Caco-2 (cell line): ENCODE measurements around the gene SIGLEC5. TPM values are rescaled to one million over a fixed set of nuclear protein-coding genes. Genes with fewer than 3 reads are reported as not detected.

Source experiments
- BruUV-seq: library from RNA; stranded (reverse); fragments of 400-500 nt; replicated peaks from 2 replicates; lab custom pipeline; 2021; lab: Mats Ljungman, UMichigan
- CTCF ChIA-PET: fragments of 300-600 bp; sonication (Branson Sonifier 250); formaldehyde crosslinking; loops from one replicate; lab custom pipeline; 2022; ENCODE audit warnings: antibody characterized with exemption; lab: Charles Lee
- POLR2A ChIA-PET: fragments of 300-600 bp; sonication (Branson Sonifier 250); formaldehyde crosslinking; loops from one replicate; lab custom pipeline; 2022; ENCODE audit warnings: antibody characterized with exemption; lab: Charles Lee
- DNase-seq, 2 experiments: peaks; one replicate each; pipeline versions ENCODE4 v3.0.0 to v3.0.0-alpha.2; 2020 to 2022
- H3K27me3 ChIP-seq: replicated peaks from 2 replicates; pipeline ENCODE4 v1.6.0; 2011; ENCODE audit warnings: low read length; ENCODE audit not compliant: control insufficient read depth, insufficient read depth
- H3K36me3 ChIP-seq: 2 replicates; pipeline ENCODE4 v1.5.1; 2011; ENCODE audit warnings: low read length; ENCODE audit not compliant: control insufficient read depth, insufficient read depth
- H3K4me1 ChIP-seq: fragments of 250-450 bp; sonication (Bioruptor Pico); 2 replicates; pipeline ENCODE4 v1.5.1; 2020; ENCODE audit warnings: mild to moderate bottlenecking
- H3K4me3 ChIP-seq: 2 replicates; pipeline ENCODE4 v1.5.1; 2011; ENCODE audit warnings: low read depth, mild to moderate bottlenecking, control low read depth, low read length
- H3K9me3 ChIP-seq: fragments of 250-450 bp; sonication (Bioruptor Pico); 2 replicates; pipeline ENCODE4 v1.5.1; 2020; ENCODE audit warnings: mild to moderate bottlenecking, moderate library complexity
- H3K27ac Mint-ChIP-seq: one replicate; pipeline ENCODE4 v1.8.0; 2022; ENCODE audit warnings: mixed read lengths; ENCODE audit not compliant: unreplicated experiment
- H3K27me3 Mint-ChIP-seq: one replicate; pipeline ENCODE4 v1.8.0; 2022; ENCODE audit warnings: mixed read lengths; ENCODE audit not compliant: insufficient read depth, unreplicated experiment
- H3K36me3 Mint-ChIP-seq: one replicate; pipeline ENCODE4 v1.8.0; 2022; ENCODE audit warnings: mild to moderate bottlenecking, mixed read lengths; ENCODE audit not compliant: insufficient read depth, unreplicated experiment
- H3K4me1 Mint-ChIP-seq: one replicate; pipeline ENCODE4 v1.8.0; 2022; ENCODE audit warnings: low read depth, mixed read lengths; ENCODE audit not compliant: unreplicated experiment
- H3K4me3 Mint-ChIP-seq: one replicate; pipeline ENCODE4 v1.8.0; 2022; ENCODE audit warnings: mild to moderate bottlenecking, moderate library complexity, mixed read lengths; ENCODE audit not compliant: unreplicated experiment
- H3K9me3 Mint-ChIP-seq: one replicate; pipeline ENCODE4 v1.8.0; 2022; ENCODE audit warnings: mixed read lengths; ENCODE audit not compliant: unreplicated experiment
- intact Hi-C: fragments of 100-400 bp; cut with micrococcal nuclease; formaldehyde crosslinking; loops from one replicate; pipeline ENCODE4 v1.10.0; 2022; ENCODE audit not compliant: unreplicated experiment
- total RNA-seq: library from RNA; stranded (reverse); gene quantifications from 2 replicates; pipeline ENCODE4 v1.2.3, GENCODE V29; 2022
- TF ChIP-seq, protein P1 (sequence below), 2 experiments: fragments of 200-600 bp in 1 of 2; IDR thresholded peaks; 1 replicate in 1 of 2; 2 replicates in 1 of 2; pipeline versions ENCODE4 v1.5.1 to v1.8.0; 2011 to 2022; ENCODE audit warnings: antibody characterized with exemption in 1 of 2, control low read depth in 1 of 2, inconsistent platforms in 1 of 2, low read depth in 1 of 2, low read length in 1 of 2, mild to moderate bottlenecking in 1 of 2, moderate library complexity in 1 of 2; ENCODE audit not compliant: insufficient read depth in 1 of 2, severe bottlenecking in 1 of 2, unreplicated experiment in 1 of 2

Gene SIGLEC5
- total RNA-seq, 1 experiment from 2014 or later: not detected

DNA sequence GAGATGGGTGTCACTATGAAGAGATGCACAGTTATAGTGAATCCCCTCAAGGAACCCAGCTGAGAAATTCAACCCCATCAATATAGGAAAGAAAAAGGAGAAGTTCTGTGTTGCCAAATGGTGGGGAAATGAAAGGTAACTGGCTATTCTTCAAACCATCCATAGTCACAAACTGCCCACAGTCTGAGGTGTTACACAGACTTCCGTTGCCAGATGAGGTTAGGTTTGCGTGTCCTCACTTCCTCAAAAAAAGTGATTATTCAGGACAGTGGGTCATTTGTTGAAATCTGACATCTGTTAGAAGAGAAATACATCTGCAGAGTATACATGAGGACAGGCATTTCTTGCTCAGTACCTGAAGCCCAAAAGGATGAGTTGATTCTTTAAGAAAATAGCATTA is 9.0 kb downstream of the SIGLEC5 start:
- Mint-ChIP-seq H3K36me3 (no peaks in the 10 kb centered on the region), H3K9me3 (peaks cover 6% of the 10 kb centered on the region), H3K27ac (no peak overlapping the region), H3K4me1 (no peaks in the 10 kb centered on the region), H3K4me3 (no peak overlapping the region), H3K27me3 (peaks cover 11% of the 10 kb centered on the region)
- no TSS peak for BruUV-seq
- POLR2A ChIA-PET: no interaction called here
- no peak for DNase-seq
- Histone ChIP-seq H3K4me3 (no peak overlapping the region), H3K9me3 (no peaks in the 10 kb centered on the region), H3K4me1 (no peaks in the 10 kb centered on the region), H3K36me3 (no peaks in the 10 kb centered on the region), H3K27me3 (no peaks in the 10 kb centered on the region)
- TF ChIP-seq, protein P1, sequence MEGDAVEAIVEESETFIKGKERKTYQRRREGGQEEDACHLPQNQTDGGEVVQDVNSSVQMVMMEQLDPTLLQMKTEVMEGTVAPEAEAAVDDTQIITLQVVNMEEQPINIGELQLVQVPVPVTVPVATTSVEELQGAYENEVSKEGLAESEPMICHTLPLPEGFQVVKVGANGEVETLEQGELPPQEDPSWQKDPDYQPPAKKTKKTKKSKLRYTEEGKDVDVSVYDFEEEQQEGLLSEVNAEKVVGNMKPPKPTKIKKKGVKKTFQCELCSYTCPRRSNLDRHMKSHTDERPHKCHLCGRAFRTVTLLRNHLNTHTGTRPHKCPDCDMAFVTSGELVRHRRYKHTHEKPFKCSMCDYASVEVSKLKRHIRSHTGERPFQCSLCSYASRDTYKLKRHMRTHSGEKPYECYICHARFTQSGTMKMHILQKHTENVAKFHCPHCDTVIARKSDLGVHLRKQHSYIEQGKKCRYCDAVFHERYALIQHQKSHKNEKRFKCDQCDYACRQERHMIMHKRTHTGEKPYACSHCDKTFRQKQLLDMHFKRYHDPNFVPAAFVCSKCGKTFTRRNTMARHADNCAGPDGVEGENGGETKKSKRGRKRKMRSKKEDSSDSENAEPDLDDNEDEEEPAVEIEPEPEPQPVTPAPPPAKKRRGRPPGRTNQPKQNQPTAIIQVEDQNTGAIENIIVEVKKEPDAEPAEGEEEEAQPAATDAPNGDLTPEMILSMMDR (IDR thresholded peaks at IDR 0.05; ENCODE audit: insufficient read depth in 1 of 2, low read depth in 1 of 2, low read length in 1 of 2, severe bottlenecking in 1 of 2, unreplicated experiment in 1 of 2): no peak
- intact Hi-C loops: no loop called here
- CTCF ChIA-PET: no interaction called here

- BruUV-seq: no TSS peak
- Mint-ChIP-seq H3K27me3 (peaks cover 18% of the 10 kb centered on the region), H3K4me3 (no peak overlapping the region), H3K27ac (no peak overlapping the region), H3K4me1 (no peaks in the 10 kb centered on the region), H3K9me3 (peaks cover 19% of the 10 kb centered on the region), H3K36me3 (no peaks in the 10 kb centered on the region)
- ChIA-PET CTCF (no interaction called here), POLR2A (no interaction called here)
- Histone ChIP-seq H3K27me3 (no peaks in the 10 kb centered on the region), H3K9me3 (no peaks in the 10 kb centered on the region), H3K36me3 (no peaks in the 10 kb centered on the region), H3K4me1 (no peaks in the 10 kb centered on the region), H3K4me3 (no peak overlapping the region)
- DNase-seq: no peak
- TF ChIP-seq, protein P1 (IDR thresholded peaks at IDR 0.05; ENCODE audit: insufficient read depth in 1 of 2, low read depth in 1 of 2, low read length in 1 of 2, severe bottlenecking in 1 of 2, unreplicated experiment in 1 of 2): no peak
- intact Hi-C loops: no loop called here
Measured at GRCh38 chr19:51615991-51616390, 14.2 kb downstream of the SIGLEC5 start.

DNA sequence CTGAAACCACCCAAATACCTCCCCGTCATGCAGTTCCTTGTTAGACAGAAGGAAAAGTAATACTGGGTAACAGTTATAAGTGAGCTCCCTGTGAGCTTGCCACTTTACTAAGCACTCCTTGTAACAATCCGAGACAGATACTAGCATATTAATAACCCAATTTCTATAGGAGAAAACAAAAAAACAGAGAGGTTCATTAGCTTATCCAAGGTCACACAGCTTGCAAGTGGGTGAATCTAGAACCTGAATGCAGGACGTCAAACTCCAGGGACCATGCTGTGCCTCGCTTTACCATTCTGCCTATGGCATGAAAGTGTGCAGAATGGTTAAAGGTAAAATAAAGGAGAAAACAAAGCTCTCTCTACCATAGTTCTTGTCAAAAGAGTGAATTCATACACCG is 15.4 kb downstream of the SIGLEC5 start:
- Histone ChIP-seq H3K4me3 (no peak overlapping the region), H3K9me3 (0 out of 2 replicates have a peak, but pooled peaks cover 3% of the 10 kb centered on the region), H3K36me3 (no peaks in the 10 kb centered on the region), H3K4me1 (no peaks in the 10 kb centered on the region), H3K27me3 (no peaks in the 10 kb centered on the region)
- peaks cover 22% of the 10 kb centered on the region for H3K27me3 Mint-ChIP-seq
- no peak overlapping the region for H3K27ac Mint-ChIP-seq
- H3K4me3 Mint-ChIP-seq: no peak overlapping the region
- POLR2A ChIA-PET: no interaction called here
- H3K36me3 Mint-ChIP-seq: no peaks in the 10 kb centered on the region
- BruUV-seq: no TSS peak
- H3K4me1 Mint-ChIP-seq: no peaks in the 10 kb centered on the region
- TF ChIP-seq, protein P1 (IDR thresholded peaks at IDR 0.05; ENCODE audit: insufficient read depth in 1 of 2, low read depth in 1 of 2, low read length in 1 of 2, severe bottlenecking in 1 of 2, unreplicated experiment in 1 of 2): no peak
- peaks cover 19% of the 10 kb centered on the region for H3K9me3 Mint-ChIP-seq
- no peak for DNase-seq
- CTCF ChIA-PET: no interaction called here
- intact Hi-C loops: no loop called here
